ENCODE data around the gene RAD51D. TPM values are rescaled to one million over a fixed set of nuclear protein-coding genes. Genes with fewer than 3 reads are reported as not detected.
"Not testable (repeated sequence)": the region's sequence is repeated elsewhere in the genome, so short reads cannot be mapped to it uniquely, and the experiment has no call there.

The RAD51D gene
- total RNA-seq, 3 donors from 2014 or later, result 9.1 to 14.4 (median 11.6) TPM

GRCh38 chr17:35155246-35155645 is 35.6 kb upstream of the RAD51D start:
- no peak overlapping the region for H3K4me3 ChIP-seq

GRCh38 chr17:35154196-35155165 is 34.8 kb upstream of the RAD51D start:
- intact Hi-C loops (cut with DNase I, micrococcal nuclease), result no loop called here
- no peaks in the 10 kb centered on the region for H3K4me1 ChIP-seq (ENCODE audit: low read depth)
- no peaks in the 10 kb centered on the region for H3K9me3 ChIP-seq
- no peak for TF ChIP-seq CTCF (IDR thresholded peaks at IDR 0.05)
- H3K4me3 ChIP-seq, result no peak overlapping the region
- no peaks in the 10 kb centered on the region for H3K36me3 ChIP-seq (ENCODE audit: low read depth)
- no peak for ATAC-seq
- DNase-seq, result no peak

More at GRCh38 chr17:35155246-35155645, 35.6 kb upstream of the RAD51D start:
- no peaks in the 10 kb centered on the region for H3K4me1 ChIP-seq (ENCODE audit: low read depth)
- no peaks in the 10 kb centered on the region for H3K9me3 ChIP-seq
- no peaks in the 10 kb centered on the region for H3K36me3 ChIP-seq (ENCODE audit: low read depth)
- no peak for TF ChIP-seq CTCF (IDR thresholded peaks at IDR 0.05)
- DNase-seq (no peak), ATAC-seq (no peak)
- intact Hi-C loops (cut with DNase I, micrococcal nuclease), result no loop called here

- no peaks in the 10 kb centered on the region for H3K4me1 ChIP-seq (ENCODE audit: low read depth)
- H3K9me3 ChIP-seq, result no peaks in the 10 kb centered on the region
- no peak overlapping the region for H3K4me3 ChIP-seq
- ATAC-seq, result no peak
- intact Hi-C loops (cut with DNase I, micrococcal nuclease), result no loop called here
- no peak for TF ChIP-seq CTCF (IDR thresholded peaks at IDR 0.05)
- no peak for DNase-seq
- no peaks in the 10 kb centered on the region for H3K36me3 ChIP-seq (ENCODE audit: low read depth)
These were observed 32.9 kb upstream of the RAD51D start for GRCh38 chr17:35152421-35153140.

- H3K9me3 ChIP-seq; H3K4me1 ChIP-seq (ENCODE audit: low read depth); DNase-seq; ATAC-seq; H3K36me3 ChIP-seq (ENCODE audit: low read depth); intact Hi-C loops (cut with DNase I, micrococcal nuclease); H3K4me3 ChIP-seq: not testable (repeated sequence)
These were observed 31.4 kb upstream of the RAD51D start for GRCh38 chr17:35151080-35151479.

- DNase-seq (no peak), ATAC-seq (no peak)
- Histone ChIP-seq H3K4me1 (ENCODE audit: low read depth) (no peaks in the 10 kb centered on the region), H3K9me3 (no peaks in the 10 kb centered on the region), H3K4me3 (no peak overlapping the region), H3K36me3 (ENCODE audit: low read depth) (no peaks in the 10 kb centered on the region)
- TF ChIP-seq CTCF (IDR thresholded peaks at IDR 0.05), result no peak
- intact Hi-C loops (cut with DNase I, micrococcal nuclease), result no loop called here
These were observed 30.3 kb upstream of the RAD51D start for GRCh38 chr17:35149941-35150340.

- DNase-seq, result no peak
- H3K4me1 ChIP-seq (ENCODE audit: low read depth), result no peaks in the 10 kb centered on the region
- no peak for ATAC-seq
- H3K4me3 ChIP-seq, result no peak overlapping the region
- intact Hi-C loops (cut with DNase I, micrococcal nuclease), result no loop called here
- no peak for TF ChIP-seq CTCF (IDR thresholded peaks at IDR 0.05)
- H3K36me3 ChIP-seq (ENCODE audit: low read depth), result no peaks in the 10 kb centered on the region
- no peaks in the 10 kb centered on the region for H3K9me3 ChIP-seq
These were observed 28.5 kb upstream of the RAD51D start for GRCh38 chr17:35148144-35148543.
